NCI-H128 (cell line): ENCODE data around the gene VDR.
"Not testable (repeated sequence)": the region's sequence is repeated elsewhere in the genome, so short reads cannot be mapped to it uniquely, and the experiment has no call there.

Source experiments
- DNase-seq: peaks from one replicate; lab custom pipeline; 2025; ENCODE audit not compliant: unreplicated experiment; lab: John Stamatoyannopoulos, UW

VDR gene

DNA sequence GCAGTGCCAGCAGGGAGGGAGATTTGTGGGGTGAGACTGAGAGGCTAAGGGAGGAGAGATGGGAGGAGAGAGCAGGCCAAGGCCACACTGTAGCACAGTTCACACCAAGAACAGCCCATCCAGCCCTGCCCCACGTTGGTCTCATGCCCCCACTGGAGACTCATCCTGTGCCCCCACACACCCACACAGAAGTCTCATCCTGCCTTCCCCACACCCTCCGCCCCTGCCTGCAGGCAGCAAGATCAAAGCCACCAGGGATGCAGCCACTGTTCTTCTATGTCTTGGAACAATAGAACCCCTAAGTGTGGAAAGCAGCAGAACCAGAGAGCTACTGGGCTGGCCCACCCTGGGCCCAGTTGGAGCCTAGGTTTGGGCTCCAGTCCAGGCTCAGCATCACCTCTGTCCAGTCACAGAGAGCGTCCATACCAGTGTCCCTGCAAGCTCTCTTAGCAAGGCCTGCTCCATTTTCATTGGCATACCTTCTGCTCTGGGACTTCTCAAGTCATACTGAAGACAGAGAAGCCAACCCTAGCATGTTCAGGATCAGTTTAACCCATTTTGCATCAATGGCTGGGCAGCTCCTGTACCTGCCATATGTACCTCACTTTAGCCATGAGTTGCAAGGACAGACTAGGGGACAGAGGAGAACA lies 53.4 kb downstream of the VDR start:
- no peak for DNase-seq

DNA sequence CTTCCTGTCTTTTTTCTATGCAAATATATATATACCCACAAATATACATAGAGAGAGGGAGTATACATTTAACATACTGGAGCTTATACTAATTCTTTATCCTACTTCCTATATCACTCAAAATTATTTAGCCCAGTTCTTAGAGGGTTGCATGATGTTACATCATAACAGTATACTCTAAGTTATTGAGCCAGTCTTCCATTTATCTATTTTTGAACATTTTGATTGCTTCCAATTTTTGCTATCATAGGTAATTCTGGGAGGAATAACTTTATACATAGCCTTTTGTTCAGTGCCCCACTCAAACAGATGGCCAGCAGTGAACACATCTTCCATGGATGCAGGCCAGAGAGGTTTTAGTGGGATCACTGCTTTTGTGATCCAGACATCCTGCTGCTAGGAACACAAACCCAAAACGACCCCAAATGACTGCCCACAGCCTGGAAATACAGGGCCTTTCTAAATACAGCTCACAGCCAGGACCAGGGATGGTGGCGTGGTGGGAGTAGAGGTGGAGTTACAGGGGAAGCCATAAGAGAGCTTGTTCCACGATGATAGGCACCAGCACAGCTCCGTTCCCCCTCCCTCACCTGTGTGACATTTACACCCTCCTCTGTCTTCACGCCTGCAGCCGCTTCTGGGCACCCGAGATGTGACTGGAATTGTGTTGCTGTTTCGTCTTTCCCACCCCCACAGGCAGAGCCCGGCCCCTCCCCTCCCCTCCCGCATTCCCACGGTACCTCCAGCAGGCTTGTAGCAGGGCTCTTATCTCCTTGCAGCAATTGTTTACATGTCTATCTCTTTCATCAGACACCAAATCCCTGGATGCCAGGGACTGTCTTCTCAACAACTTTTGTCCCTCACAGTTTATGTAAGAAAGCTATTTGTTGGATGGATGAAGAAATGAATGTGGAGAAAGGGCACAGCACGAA lies 54.4 kb downstream of the VDR start:
- DNase-seq, result no peak

DNA sequence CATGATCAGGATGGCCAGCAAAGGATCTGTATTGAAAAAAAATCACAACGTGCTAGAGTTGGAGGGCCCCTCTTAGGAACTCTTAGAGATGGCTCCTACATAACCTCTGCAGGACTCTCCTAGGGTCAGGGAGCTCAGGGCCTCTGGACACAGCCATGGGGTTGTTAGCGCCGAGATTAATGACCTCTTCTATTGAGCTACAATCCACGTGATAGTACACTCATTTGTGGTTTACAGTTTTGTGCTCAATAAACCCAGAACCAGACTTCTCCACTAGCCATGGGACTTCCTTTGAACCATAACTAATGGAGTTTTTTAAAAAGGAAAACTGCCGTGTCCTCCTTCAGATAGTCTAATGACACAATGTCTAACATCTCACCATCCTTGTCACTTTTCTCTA lies 55.5 kb downstream of the VDR start:
- DNase-seq, result no peak

DNA sequence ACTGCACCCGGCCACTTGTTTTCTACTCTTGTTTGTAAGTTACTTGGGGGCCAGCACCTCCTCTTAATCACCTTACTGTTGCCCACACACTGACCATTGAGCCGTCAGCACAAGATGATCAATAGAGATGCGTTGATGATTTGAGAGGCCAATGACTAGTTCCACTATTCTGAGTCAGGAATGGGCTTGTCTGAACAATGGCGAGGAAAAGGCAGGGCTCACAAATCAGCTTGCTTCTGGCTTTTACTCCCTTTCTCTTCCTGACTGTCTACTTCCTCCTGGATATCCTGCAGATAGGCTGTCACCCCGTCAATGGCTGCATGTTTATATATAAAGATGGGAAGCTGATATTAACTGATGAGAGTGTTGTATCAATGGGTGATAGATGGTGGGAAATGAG lies 55.9 kb downstream of the VDR start:
- no peak for DNase-seq

DNA sequence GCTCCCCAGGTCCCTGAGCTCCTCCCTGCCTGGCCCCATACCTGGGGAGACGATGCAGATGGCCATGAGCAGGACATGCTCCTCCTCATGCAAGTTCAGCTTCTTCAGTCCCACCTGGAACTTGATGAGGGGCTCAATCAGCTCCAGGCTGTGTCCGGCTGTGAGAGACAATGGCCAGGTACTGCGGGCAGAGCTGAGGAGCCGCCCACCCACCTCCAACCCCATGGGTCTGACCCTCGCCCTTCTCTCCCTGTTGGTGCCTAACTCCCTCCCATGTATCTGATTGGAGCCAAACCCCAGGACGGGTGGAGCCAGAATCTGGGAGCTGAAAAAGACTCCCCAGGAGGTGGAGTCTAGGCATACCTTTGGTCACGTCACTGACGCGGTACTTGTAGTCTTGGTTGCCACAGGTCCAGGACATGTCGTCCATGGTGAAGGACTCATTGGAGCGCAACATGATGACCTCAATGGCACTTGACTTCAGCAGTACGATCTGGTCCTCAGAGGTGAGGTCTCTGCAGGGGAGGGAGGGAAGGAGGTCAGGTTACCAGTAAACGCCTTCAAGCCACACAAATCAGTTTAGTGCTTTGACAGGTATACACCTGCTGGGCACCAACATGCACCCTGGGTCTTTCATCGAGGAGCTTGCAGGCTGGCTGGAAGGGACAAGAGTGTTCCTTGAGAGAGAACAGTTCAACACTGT lies 58.3 kb downstream of the VDR start:
- no peak for DNase-seq

DNA sequence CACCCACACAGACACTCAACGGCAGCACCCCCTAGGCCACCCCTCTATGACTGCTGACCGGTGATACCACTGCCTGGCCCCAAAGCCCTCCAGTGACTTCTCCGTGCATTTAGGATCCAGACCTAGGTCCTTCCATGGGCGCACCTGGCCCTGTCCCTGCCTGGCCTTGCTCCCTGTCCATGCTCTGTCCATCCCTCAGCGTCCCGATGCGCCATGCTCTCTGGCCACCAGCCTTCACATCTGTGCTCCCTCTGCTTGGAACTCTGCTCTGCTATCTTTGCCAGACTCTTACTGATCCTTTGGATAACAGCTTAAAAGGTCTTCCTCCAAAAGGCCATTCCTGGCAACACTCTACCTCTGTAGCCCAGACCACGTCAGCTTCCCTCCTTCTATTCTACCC lies 59.7 kb downstream of the VDR start:
- DNase-seq, result no peak

DNA sequence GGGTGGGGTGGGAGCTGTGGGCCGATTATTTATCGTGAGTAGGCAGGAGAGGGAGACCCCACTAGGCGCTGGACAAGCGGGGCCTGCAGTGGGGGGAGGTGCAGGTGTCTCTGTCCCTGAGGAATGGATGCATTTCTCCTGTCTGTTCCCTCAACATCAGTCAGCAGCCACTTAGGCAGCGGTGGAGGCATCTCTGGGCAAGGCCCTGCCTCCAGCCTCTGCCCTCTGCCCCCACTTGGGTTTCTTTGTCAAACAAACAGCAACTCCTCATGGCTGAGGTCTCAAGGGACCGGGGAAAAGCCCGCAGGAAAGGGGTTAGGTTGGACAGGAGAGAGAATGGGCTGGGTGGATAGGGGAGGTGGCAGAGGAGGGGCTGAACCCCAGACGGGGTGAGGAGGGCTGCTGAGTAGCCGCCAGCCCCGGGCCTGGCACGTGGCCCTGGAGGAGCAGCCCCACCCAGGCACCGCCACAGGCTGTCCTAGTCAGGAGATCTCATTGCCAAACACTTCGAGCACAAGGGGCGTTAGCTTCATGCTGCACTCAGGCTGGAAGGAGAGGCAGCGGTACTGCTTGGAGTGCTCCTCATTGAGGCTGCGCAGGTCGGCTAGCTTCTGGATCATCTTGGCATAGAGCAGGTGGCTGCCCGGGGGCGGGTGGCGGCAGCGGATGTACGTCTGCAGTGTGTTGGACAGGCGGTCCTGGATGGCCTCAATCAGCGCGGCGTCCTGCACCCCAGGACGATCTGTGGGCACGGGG lies 60.4 kb downstream of the VDR start:
- DNase-seq, result no peak

DNA sequence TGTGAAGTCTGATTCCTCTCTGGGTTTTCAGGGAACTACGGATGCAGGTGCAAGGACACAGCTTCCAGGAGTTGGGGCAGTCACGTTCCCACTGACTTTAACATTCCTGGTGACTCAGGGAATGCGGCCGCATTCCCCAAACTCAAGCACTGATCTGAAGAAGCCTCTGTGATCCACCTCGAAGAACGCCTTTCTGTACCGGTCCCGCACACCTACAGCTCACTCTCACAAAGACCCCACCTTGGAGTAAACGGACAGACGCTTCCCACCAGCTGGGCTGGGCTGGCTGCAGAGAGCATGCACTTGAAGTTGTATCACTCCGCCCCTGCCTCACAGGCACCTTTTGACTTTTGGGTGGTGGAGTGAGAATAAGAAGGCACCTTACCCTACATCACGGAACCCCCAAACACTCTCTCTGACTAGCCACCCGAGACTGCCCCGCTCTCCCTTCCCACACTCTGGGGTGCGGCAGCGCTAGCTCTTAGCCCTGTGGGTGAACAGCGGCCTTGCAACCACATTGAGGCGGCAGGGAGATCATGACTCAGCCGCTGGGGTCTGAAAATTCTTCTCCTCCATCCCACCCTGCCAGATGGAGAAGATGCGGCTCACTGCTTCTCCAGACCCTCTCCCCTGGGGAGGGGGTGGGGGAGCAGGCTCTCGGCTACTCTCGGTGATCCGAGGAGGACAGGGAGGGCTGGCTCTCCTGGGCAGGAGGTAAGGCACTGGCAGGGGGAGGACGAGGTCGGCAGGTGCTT lies 61.4 kb downstream of the VDR start:
- DNase-seq, result no peak

GRCh38 chr12:47842543-47842942 lies 62.3 kb downstream of the VDR start:
- not testable (repeated sequence) for DNase-seq

- DNase-seq, result no peak
Measured at GRCh38 chr12:47841910-47842309, 62.9 kb downstream of the VDR start.

- DNase-seq, result no peak
Measured at GRCh38 chr12:47841501-47841900, 63.3 kb downstream of the VDR start.

DNA sequence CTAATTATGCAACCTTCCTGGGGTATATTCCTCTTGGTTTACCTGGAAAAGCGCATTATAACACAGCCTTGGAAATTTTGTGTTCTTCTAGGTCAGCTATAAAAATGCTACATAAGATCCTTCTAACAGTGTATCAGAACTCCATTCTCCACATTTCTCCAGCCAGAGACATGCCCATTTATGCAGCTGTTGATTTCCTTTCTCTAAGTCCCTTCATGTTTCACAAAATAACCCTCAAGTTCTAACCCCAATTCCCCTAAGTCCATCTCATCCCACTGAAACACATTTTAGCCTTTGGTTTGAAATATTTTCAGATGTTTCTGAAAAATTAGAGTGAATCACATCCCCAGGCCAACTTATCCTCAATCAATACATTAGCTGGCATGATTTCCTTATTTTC lies 64.2 kb downstream of the VDR start:
- DNase-seq, result no peak

GRCh38 chr12:47839214-47839876 lies 65.4 kb downstream of the VDR start:
- no peak for DNase-seq

DNA sequence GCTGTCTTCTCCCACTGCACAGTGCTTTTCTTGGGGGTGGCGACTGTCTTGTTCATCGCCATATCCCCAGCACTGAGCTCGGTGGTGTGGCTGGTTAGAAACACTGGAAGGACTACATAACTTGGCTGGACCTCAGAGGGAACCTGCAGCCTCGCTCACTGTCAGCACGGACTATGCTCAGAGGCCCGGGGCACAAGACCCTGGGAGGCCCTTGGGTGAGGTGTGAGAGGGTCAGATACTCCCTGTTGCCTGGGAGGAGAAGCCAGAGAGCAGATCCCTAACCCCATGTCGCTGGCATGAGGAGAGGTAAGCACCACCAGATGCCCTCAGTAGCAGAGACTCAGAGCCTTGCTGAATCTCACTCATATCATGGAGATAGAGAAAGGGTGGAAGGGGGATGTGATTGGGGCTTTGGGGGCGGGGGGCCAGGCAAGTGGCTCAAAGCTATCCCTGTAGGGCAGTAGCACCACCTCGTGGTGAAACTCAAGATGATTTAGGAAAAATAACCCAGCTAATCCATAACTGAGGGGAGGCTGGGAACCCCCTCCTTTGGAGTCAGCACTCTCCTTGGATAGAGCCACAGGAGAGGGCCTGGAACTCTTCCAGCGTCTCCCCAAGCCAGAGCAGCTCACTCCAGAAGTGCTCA lies 66.4 kb downstream of the VDR start:
- DNase-seq, result no peak

DNA sequence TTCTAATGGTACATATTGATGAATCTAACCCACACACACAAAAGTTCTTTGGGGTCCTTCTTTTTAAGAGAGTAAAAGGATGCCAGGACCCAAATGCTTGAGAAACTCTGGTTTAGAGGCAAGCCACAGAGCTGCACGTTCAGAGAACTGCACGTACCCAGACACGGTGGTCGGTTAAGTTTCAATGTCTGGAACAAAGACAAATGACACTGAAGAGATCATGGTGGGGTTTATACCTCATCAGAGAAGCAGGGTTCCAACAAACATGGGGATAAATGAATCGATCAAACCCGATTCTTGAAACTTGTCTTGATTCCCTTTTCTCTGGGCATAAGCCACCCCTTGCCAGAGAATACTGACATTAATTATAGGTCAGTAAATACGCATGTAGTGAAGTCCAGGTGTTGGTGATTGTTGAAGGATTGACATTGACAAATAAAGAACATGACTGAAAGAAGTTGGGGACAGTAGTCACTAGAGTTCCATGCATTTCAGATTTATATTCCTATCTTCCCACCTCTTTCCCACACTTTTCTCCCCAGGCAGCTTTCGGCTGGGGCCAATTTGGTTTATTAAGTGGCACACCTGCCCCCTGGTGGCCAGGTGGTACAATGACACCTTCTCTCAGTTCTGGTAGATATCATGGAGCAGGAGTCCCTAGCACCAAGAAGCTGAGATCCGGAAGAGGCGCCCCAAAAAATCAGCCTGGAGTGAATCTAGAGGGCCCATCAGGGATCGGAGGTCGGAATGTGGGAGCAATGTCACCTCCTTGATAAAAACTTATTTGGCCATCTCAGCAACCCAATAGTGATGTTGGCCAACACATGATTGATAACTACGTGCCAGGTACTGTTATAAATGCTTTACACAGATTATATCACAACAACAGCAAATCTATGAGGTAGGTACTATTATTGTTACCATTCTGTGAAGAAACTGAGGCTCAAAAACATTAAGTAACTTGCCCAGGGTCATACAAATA lies 67.3 kb downstream of the VDR start:
- peak; percentile 55 for DNase-seq

DNA sequence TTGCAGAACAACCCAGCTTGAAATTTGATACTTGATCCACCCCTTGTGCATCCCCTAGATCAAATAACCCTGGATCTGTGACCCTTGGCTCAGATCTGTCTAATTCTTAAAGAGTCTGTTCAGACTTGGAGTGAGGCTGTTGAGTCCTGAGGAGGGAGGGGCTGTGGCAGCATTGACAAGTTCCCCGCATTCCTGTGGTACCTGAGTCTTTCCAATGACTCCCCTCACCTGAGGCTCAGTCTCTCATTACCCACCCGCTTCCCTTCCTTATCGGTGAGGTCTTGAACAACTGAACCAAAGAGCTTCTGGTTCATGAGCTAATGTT lies 69.0 kb downstream of the VDR start:
- no peak for DNase-seq

DNA sequence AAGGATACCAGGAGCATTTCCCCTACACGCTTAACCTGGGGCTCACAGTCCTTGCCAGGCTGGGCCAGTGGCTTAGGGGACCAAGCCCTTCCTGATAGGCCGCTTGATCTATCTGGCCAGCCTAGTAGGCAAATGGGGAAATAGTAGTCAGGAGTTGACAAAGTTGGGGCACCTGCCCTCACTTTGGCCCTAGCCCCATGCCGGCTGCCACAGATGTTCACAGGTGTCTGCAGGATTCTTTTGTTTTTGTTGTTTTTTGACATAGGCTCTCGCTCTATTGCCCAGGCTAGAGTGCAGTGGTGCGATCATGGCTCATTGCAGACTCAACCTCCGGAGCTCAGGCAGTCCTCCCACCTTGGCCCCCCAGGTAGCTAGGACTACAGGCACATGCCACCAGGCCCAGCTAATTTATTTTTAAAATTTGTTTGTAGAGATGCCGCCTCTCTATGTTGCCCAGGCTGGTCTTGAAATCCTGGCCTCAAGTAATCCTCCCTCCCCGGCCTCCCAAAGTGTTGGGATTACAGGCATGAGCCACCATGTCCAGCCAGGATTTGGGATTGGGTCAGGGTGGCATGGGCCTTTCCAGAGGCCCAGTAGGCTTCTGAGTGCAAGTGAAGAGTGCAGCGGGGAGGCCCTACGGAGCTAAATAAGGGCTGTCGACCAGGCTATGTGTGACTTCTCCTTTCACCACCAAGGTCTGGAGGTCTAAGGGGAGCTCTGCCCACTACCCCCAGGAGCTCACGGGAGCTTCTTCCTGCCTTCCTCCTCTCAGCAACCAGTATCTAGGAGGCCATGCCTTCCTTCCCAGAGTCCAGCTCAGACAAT lies 69.6 kb downstream of the VDR start:
- DNase-seq, result no peak
